GM10266 (cell line): ENCODE results near the gene CYTH3.

Experiments used
- DNase-seq: peaks from one replicate; pipeline ENCODE4 v3.0.0; 2012; ENCODE audit errors: extremely low spot score
- CTCF ChIP-seq: IDR thresholded peaks from 2 replicates; pipeline ENCODE4 v1.5.1; 2012; ENCODE audit warnings: mild to moderate bottlenecking, low read depth; ENCODE audit not compliant: control insufficient read depth, insufficient read depth; ENCODE audit errors: missing control alignments

The CYTH3 gene

GRCh38 chr7:6172910-6173295, 99.5 kb downstream of the CYTH3 start:
- no peak for TF ChIP-seq CTCF
- DNase-seq = no peak

- DNase-seq = no peak
- TF ChIP-seq CTCF = no peak
Measured at GRCh38 chr7:6172224-6172909, 100.1 kb downstream of the CYTH3 start.

GRCh38 chr7:6171532-6172223, 100.7 kb downstream of the CYTH3 start:
- DNase-seq = no peak
- no peak for TF ChIP-seq CTCF

GRCh38 chr7:6170571-6171531, 101.6 kb downstream of the CYTH3 start:
- no peak for DNase-seq
- TF ChIP-seq CTCF = no peak

GRCh38 chr7:6169805-6170520, 102.5 kb downstream of the CYTH3 start:
- no peak for TF ChIP-seq CTCF
- no peak for DNase-seq

GRCh38 chr7:6168477-6168868, 104.0 kb downstream of the CYTH3 start:
- no peak for DNase-seq
- TF ChIP-seq CTCF = no peak
